BE2C (cell line): ENCODE results near the gene CDON.

Source experiments
- DNase-seq: peaks from one replicate; pipeline ENCODE4 v3.0.0-alpha.2; 2020
- H3K27me3 ChIP-seq: fragments of 250-450 bp; sonication (Bioruptor Pico); 2 replicates; pipeline ENCODE4 v1.5.1; 2020; ENCODE audit warnings: mild to moderate bottlenecking
- H3K36me3 ChIP-seq: fragments of 250-450 bp; sonication (Bioruptor Pico); 2 replicates; pipeline ENCODE4 v1.5.1; 2020; ENCODE audit warnings: mild to moderate bottlenecking
- H3K4me1 ChIP-seq: fragments of 250-450 bp; sonication (Bioruptor Pico); 2 replicates; pipeline ENCODE4 v1.5.1; 2020
- H3K4me3 ChIP-seq: 2 replicates; pipeline ENCODE4 v1.5.1; 2011; ENCODE audit warnings: low read depth, low read length
- H3K9me3 ChIP-seq: fragments of 250-450 bp; sonication (Bioruptor Pico); 2 replicates; pipeline ENCODE4 v1.5.1; 2020
- CTCF ChIP-seq: IDR thresholded peaks from 2 replicates; pipeline ENCODE4 v1.5.1; 2012; ENCODE audit warnings: mild to moderate bottlenecking, low read depth, low read length

The CDON gene

DNA sequence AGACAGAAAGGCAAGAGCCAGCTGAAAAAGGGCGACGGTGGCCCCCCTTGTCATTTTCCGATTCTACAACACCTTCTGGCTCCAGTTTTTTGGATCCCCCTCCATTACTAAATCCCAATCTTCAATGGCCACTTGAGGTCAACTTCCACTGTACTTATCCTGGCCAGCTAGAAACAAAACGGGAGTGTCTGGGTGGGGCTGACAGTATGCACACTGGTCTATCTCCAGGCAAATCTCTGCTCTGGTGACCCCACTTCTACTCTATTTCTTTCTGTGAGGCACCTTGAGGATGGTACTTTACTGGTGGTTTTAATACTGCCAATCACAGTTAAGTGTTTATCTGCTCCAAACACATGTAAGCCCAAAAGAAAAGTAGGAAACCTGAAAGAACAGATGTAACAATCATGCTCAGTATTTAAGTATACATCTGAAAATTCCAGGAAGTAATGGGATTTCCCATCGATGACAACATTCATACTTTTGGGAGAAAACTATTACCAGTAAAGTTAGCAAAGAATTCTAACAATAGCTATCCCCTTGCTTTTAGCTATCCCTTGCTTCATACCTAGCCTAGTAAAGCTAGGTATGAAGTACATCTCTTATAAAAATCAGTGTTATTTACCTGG lies 16.0 kb downstream of the CDON start:
- Histone ChIP-seq H3K36me3 (peaks cover 43% of the 10 kb centered on the region), H3K9me3 (no peaks in the 10 kb centered on the region), H3K27me3 (no peaks in the 10 kb centered on the region), H3K4me3 (no peak overlapping the region), H3K4me1 (peaks cover 32% of the 10 kb centered on the region)
- no peak for DNase-seq
- TF ChIP-seq CTCF, result no peak

DNA sequence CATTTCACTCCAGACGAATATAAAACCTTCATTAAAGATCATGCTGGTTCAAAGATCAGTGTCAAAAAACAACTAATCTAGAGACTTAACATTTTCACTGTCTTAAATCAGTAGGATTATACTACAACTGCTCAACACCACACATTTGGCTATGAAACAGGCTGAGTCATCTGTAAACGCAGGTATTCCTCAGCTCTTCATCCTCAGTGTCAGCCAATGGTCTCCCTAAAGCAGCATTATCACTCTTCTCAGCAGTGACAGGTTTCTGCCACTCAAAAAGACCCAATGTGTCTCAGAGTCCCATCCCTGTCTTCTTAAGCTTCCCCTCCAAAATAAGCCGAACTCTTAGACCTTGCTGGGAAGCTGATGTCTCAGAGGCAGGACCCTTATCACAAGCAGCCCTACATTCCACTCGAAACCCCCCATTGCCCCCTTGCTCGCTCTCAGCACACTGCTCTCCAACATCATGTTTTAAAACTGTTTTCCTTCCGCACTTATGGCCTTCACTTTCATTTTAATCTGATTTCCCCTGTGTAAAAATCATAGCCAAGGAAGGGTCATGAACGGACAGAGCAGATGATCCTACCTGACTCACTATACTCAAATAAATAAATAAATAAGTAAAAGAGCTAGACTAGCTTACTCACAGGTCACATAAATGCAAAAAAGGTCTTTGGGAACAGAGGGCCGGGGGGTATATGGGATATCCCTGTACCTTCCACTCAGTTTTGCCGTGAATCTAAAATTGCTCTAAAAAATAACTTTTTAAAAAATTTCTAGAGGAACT lies 23.0 kb downstream of the CDON start:
- no peak for DNase-seq
- no peaks in the 10 kb centered on the region for H3K9me3 ChIP-seq
- H3K27me3 ChIP-seq, result no peaks in the 10 kb centered on the region
- H3K36me3 ChIP-seq, result peaks cover 25% of the 10 kb centered on the region
- TF ChIP-seq CTCF, result no peak
- no peak overlapping the region for H3K4me3 ChIP-seq
- H3K4me1 ChIP-seq, result peaks cover 6% of the 10 kb centered on the region

DNA sequence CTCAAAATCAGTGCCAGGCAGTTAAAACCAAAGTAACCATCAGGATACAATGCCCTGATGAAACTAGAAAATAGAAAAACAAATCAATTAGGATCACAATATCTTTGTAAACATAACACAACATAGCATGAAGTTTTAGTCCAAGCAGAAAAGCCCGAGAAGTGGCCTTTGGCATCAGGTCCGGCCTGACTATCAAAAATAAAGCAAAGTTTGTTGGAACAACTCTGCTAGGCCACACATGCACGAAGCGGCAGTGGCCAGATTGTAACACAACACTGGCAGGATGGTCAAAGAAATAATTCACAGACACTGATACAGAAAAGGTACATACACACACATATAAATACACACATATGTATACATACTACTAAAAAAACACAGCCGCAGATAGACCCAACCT lies 26.9 kb downstream of the CDON start:
- TF ChIP-seq CTCF, result no peak
- no peak for DNase-seq

DNA sequence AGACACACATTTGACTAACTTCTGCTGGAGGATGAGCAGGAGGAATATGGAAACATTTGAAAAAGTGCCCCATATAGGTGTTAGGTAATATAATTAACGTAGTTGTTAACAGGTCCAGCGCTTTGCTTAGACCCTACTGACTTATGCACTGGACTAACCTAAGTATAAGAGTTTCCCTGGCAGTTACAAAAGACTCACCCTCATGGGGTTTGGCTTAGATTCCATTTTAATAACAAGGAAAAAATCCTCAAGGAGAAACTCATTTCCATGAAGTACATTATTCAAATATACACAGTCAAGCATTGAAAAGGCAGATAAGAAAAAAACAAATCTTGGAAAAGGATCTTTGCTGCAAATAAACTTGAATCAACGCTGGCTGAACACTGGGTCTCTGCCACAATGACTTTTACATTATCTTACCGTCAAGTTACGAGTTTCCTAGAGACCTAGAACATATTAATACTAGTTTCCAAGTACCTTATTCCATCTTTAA lies 27.7 kb downstream of the CDON start:
- no peak for TF ChIP-seq CTCF

More for the DNA sequence above, 26.9 kb downstream of the CDON start:
- Histone ChIP-seq H3K4me1 (peaks cover 6% of the 10 kb centered on the region), H3K36me3 (peaks cover 4% of the 10 kb centered on the region), H3K27me3 (no peaks in the 10 kb centered on the region), H3K9me3 (no peaks in the 10 kb centered on the region), H3K4me3 (no peak overlapping the region)

GRCh38 chr11:126034039-126034932 lies 28.4 kb downstream of the CDON start:
- peaks cover 4% of the 10 kb centered on the region for H3K36me3 ChIP-seq
- DNase-seq, result no peak
- H3K4me1 ChIP-seq, result peaks cover 6% of the 10 kb centered on the region
- no peaks in the 10 kb centered on the region for H3K27me3 ChIP-seq
- no peak overlapping the region for H3K4me3 ChIP-seq
- H3K9me3 ChIP-seq, result no peaks in the 10 kb centered on the region
- no peak for TF ChIP-seq CTCF

More for the DNA sequence above, 27.7 kb downstream of the CDON start:
- no peaks in the 10 kb centered on the region for H3K9me3 ChIP-seq
- no peak overlapping the region for H3K4me3 ChIP-seq
- no peaks in the 10 kb centered on the region for H3K27me3 ChIP-seq
- DNase-seq, result no peak
- H3K36me3 ChIP-seq, result peaks cover 4% of the 10 kb centered on the region
- peaks cover 6% of the 10 kb centered on the region for H3K4me1 ChIP-seq
